ENCODE results near the gene SORT1. TPM values are rescaled to one million over a fixed set of nuclear protein-coding genes. Genes with fewer than 3 reads are reported as not detected.

SORT1 gene
- polyA plus RNA-seq, 10 donors = 21.9 to 45.5 (median 25.6) TPM

GRCh38 chr1:109262231-109263055 is 135.3 kb downstream of the SORT1 start:
- no peak for DNase-seq

- no peak for DNase-seq
Measured at GRCh38 chr1:109261578-109261977, 136.1 kb downstream of the SORT1 start.

GRCh38 chr1:109261006-109261405 is 136.7 kb downstream of the SORT1 start:
- no peak for DNase-seq

- no peak for DNase-seq
Measured at GRCh38 chr1:109259674-109260557, 137.8 kb downstream of the SORT1 start.

Other genes starting within 250 kb of the SORT1 start
- 10 to 100 TPM; 79.7 to 94.0 (median 84.8) TPM for gene SARS1, start 184.0 kb downstream of the SORT1 start, polyA plus RNA-seq (ENCODE audit: insufficient read length in 10 of 10)
- gene CELSR2, start 148.4 kb downstream of the SORT1 start, polyA plus RNA-seq (ENCODE audit: insufficient read length in 10 of 10) = 1 to 10 TPM; 2.5 to 7.9 (median 4.2) TPM
- 10 to 100 TPM; 10.0 to 21.2 (median 13.3) TPM for gene PSRC1, start 114.8 kb downstream of the SORT1 start, polyA plus RNA-seq (ENCODE audit: insufficient read length in 10 of 10)
- 1 to 10 TPM in 5 of 10 donors, under 1 TPM in 5; 0.40 to 1.9 (median 0.93) TPM for gene MYBPHL, start 90.9 kb downstream of the SORT1 start, polyA plus RNA-seq (ENCODE audit: insufficient read length in 10 of 10)
- 10 to 100 TPM; 61.8 to 90.0 (median 69.1) TPM for gene PSMA5, start 28.5 kb upstream of the SORT1 start, polyA plus RNA-seq (ENCODE audit: insufficient read length in 10 of 10)
- 100 to 1,000 TPM in 9 of 10 donors, 10 to 100 TPM in 1; 90.2 to 305 (median 215) TPM for gene SYPL2, start 68.6 kb upstream of the SORT1 start, polyA plus RNA-seq (ENCODE audit: insufficient read length in 10 of 10)
- gene ATXN7L2, start 86.0 kb upstream of the SORT1 start, polyA plus RNA-seq (ENCODE audit: insufficient read length in 10 of 10) = 10 to 100 TPM; 11.8 to 32.9 (median 20.8) TPM
- gene CYB561D1, start 96.2 kb upstream of the SORT1 start, polyA plus RNA-seq (ENCODE audit: insufficient read length in 10 of 10) = 10 to 100 TPM in 4 of 10 donors, 1 to 10 TPM in 6; 6.2 to 12.4 (median 9.2) TPM
- gene AMIGO1, start 111.8 kb upstream of the SORT1 start, polyA plus RNA-seq (ENCODE audit: insufficient read length in 10 of 10) = 10 to 100 TPM in 6 of 10 donors, 1 to 10 TPM in 4; 8.8 to 16.9 (median 10.7) TPM
- gene GPR61, start 142.0 kb upstream of the SORT1 start, polyA plus RNA-seq (ENCODE audit: insufficient read length in 10 of 10) = 1 to 10 TPM in 9 of 10 donors, under 1 TPM in 1; 0.95 to 2.4 (median 1.6) TPM
- 1 to 10 TPM; 6.7 to 9.7 (median 8.2) TPM for gene GNAI3, start 150.7 kb upstream of the SORT1 start, polyA plus RNA-seq (ENCODE audit: insufficient read length in 10 of 10)
- gene GNAT2, start 221.7 kb upstream of the SORT1 start, polyA plus RNA-seq (ENCODE audit: insufficient read length in 10 of 10) = under 1 TPM in 1 of 10 donors, not detected in 9; 0.19 TPM
- 10 to 100 TPM; 26.0 to 41.4 (median 34.1) TPM for gene AMPD2, start 221.9 kb upstream of the SORT1 start, polyA plus RNA-seq (ENCODE audit: insufficient read length in 10 of 10)

Data from muscle of back (tissue), 11 donors.